22Rv1 (cell line): ENCODE data around the gene CRY1.

Experiments
- ZFX ChIP-seq: fragments of 450-650 bp; IDR thresholded peaks from 2 replicates; pipeline ENCODE4 v1.6.1; 2017; ENCODE audit warnings: antibody characterized with exemption, borderline replicate concordance
- TF ChIP-seq, protein P1 (sequence below): fragments of 450-650 bp; IDR thresholded peaks from 2 replicates; pipeline ENCODE4 v1.5.1; 2017; ENCODE audit warnings: mild to moderate bottlenecking

DNA sequence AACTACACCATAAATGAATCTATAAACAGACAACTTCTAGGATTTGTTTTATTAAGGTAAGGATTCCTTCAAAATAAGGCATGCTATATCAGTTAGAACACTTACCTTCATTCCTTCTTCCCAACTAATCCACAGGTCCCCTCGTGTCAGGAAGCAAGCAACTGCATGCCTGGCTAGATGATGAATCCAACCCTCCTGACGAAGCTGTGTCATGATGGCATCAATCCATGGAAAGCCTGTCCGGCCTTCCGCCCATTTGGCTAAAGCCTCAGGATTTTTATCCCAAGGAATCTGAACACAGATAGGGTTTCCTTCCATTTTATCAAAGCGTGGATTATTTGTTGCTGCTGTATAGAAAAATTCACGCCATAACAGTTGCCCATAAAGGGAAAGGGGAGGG is 93.9 kb downstream of the CRY1 start:
- TF ChIP-seq, protein P1, sequence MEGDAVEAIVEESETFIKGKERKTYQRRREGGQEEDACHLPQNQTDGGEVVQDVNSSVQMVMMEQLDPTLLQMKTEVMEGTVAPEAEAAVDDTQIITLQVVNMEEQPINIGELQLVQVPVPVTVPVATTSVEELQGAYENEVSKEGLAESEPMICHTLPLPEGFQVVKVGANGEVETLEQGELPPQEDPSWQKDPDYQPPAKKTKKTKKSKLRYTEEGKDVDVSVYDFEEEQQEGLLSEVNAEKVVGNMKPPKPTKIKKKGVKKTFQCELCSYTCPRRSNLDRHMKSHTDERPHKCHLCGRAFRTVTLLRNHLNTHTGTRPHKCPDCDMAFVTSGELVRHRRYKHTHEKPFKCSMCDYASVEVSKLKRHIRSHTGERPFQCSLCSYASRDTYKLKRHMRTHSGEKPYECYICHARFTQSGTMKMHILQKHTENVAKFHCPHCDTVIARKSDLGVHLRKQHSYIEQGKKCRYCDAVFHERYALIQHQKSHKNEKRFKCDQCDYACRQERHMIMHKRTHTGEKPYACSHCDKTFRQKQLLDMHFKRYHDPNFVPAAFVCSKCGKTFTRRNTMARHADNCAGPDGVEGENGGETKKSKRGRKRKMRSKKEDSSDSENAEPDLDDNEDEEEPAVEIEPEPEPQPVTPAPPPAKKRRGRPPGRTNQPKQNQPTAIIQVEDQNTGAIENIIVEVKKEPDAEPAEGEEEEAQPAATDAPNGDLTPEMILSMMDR: no peak
- no peak for TF ChIP-seq ZFX
